Nephron progenitor cell (in vitro differentiated cells): ENCODE data around the gene ADIPOR1.
A peak's percentile ranks its signal among the peaks of the same experiment; 100 is the strongest.

Experiments
- DNase-seq: peaks from one replicate; pipeline ENCODE4 v3.0.0; 2021
- H3K27ac Mint-ChIP-seq: 2 replicates; pipeline ENCODE4 v1.8.0; 2021; ENCODE audit warnings: mild to moderate bottlenecking, moderate library complexity, mixed read lengths
- H3K27me3 Mint-ChIP-seq: 2 replicates; pipeline ENCODE4 v1.8.0; 2021; ENCODE audit warnings: mild to moderate bottlenecking, low read depth, mixed read lengths; ENCODE audit not compliant: poor library complexity
- H3K36me3 Mint-ChIP-seq: 2 replicates; pipeline ENCODE4 v1.8.0; 2021; ENCODE audit warnings: low read depth, mixed read lengths
- H3K4me1 Mint-ChIP-seq: 2 replicates; pipeline ENCODE4 v1.8.0; 2021; ENCODE audit warnings: mixed read lengths
- H3K4me3 Mint-ChIP-seq: 2 replicates; pipeline ENCODE4 v1.8.0; 2021; ENCODE audit warnings: mild to moderate bottlenecking, moderate library complexity, mixed read lengths
- H3K9me3 Mint-ChIP-seq: 2 replicates; pipeline ENCODE4 v1.8.0; 2021; ENCODE audit warnings: mild to moderate bottlenecking, moderate library complexity, mixed read lengths
- TF ChIP-seq, protein P1 (sequence below): fragments of 200-600 bp; sonication (generic); IDR thresholded peaks from 2 replicates; pipeline ENCODE4 v1.5.0; 2021; ENCODE audit warnings: antibody characterized with exemption

The ADIPOR1 gene

DNA sequence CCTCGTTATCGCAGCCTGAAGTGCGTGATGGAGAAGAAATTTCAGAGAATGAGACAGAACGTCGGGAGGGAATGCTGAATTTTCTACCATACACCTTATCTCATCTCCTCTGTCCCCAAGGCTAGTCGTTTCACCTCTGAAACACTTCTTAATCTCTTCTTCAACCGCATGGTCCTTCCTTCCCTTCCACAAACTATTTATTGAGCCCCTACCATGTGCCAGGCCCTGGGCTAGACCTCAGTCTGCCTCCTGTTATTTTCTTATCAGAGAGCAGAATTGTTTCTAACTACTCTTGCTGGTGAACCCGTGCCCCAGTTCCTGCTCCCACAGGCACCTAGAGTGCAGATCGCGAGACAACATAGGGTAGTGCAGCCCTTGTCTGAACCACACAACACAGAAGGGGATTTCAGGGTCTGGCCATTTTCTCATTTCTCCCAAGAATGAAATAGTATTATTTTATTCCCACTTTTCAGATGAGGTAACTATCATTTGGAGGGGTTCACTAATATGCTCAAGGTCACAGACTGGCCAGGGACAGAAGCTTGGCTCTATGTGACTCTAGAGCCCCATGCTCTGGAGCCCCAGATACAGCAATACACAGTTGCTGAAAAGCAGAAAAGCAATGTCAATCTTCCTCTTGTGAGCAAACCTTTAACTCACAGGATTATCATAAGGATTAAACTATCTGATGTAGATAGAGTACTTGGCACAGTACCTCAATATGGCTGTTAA is 598 bp upstream of the ADIPOR1 start:
- H3K9me3 Mint-ChIP-seq: no peaks in the 10 kb centered on the region
- peak overlapping the region; percentile 93 for H3K4me3 Mint-ChIP-seq
- H3K27me3 Mint-ChIP-seq: peaks cover 6% of the 10 kb centered on the region
- H3K36me3 Mint-ChIP-seq: peaks cover 5% of the 10 kb centered on the region
- H3K27ac Mint-ChIP-seq: no peak overlapping the region
- no peak for DNase-seq
- TF ChIP-seq, protein P1, sequence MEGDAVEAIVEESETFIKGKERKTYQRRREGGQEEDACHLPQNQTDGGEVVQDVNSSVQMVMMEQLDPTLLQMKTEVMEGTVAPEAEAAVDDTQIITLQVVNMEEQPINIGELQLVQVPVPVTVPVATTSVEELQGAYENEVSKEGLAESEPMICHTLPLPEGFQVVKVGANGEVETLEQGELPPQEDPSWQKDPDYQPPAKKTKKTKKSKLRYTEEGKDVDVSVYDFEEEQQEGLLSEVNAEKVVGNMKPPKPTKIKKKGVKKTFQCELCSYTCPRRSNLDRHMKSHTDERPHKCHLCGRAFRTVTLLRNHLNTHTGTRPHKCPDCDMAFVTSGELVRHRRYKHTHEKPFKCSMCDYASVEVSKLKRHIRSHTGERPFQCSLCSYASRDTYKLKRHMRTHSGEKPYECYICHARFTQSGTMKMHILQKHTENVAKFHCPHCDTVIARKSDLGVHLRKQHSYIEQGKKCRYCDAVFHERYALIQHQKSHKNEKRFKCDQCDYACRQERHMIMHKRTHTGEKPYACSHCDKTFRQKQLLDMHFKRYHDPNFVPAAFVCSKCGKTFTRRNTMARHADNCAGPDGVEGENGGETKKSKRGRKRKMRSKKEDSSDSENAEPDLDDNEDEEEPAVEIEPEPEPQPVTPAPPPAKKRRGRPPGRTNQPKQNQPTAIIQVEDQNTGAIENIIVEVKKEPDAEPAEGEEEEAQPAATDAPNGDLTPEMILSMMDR: no peak
- peaks cover 33% of the 10 kb centered on the region for H3K4me1 Mint-ChIP-seq

DNA sequence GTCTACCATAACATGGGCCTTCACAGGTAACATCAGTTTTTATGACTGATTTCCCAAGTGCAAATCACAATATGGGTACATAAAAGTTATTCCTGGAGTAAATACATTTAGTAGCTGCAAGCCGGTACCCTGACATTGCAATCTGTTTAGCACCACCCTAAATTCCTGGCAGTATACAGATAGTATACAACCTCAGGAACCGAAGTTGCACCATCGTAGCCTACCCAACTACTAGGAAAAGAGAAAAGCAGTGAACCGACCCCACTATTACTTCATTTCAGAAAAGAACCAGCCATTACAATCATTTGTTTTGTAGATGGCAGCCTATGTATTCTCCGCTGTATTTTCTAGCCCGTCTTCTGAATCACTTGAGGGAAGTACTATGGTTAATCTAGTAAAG is 1.1 kb downstream of the ADIPOR1 start:
- Mint-ChIP-seq H3K36me3 (no peaks in the 10 kb centered on the region), H3K4me3 (peak overlapping the region; percentile 93), H3K27me3 (peaks cover 6% of the 10 kb centered on the region), H3K27ac (no peak overlapping the region), H3K4me1 (peaks cover 33% of the 10 kb centered on the region), H3K9me3 (no peaks in the 10 kb centered on the region)
- TF ChIP-seq, protein P1: no peak
- no peak for DNase-seq

DNA sequence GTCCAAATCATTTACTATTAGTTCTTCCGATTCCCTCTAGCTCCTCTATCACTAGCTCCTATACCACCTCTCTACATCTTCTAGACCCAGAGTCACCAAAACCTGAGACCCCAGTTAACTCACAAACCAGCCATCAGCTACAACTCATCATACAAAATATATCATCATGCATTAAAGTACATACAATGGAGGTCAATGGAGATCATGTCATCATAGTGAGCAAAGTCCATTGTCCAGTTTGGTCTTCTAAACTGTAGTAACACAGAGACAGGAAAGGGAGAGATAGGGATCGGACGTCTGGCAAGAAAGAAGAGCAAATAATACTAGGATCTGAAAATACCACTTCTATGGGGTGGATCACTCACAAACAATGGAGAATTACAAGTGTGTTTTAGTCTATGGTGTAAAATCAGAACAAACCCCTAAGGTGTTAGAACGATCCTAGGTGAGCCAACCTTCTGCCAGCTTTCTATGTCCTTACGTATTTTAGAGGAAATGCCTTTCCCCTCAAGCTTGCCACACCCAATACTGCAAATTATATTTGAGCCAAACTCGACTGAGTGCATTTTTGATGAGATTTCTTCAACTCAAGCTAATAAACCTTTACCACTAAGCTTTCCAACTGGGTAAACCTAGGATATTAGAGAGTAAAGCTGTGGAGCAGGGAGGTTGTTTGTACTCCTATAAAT is 3.9 kb downstream of the ADIPOR1 start:
- no peak overlapping the region for H3K27ac Mint-ChIP-seq
- no peak overlapping the region for H3K4me3 Mint-ChIP-seq
- H3K4me1 Mint-ChIP-seq: peaks cover 26% of the 10 kb centered on the region

DNA sequence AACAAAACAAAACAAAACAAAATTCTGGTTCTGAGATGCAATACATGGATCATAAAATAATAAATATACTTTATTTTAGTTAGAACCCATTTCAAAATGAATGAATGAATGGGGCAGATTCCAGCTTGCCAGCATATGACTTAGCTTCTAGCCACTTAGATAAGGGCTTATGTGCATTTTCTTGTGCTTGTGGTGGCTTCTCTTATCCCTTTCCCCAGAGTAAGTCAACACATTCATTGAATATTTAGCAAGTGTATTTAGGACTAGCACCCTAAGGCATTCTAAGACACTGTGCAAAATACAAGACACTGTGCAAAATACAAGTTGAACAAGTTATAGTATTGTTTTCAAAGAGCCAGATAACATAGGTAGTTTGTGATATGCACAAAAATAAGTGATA is 4.7 kb downstream of the ADIPOR1 start:
- no peaks in the 10 kb centered on the region for H3K27me3 Mint-ChIP-seq
- no peaks in the 10 kb centered on the region for H3K9me3 Mint-ChIP-seq
- H3K27ac Mint-ChIP-seq: no peak overlapping the region
- peaks cover 12% of the 10 kb centered on the region for H3K36me3 Mint-ChIP-seq
- TF ChIP-seq, protein P1: no peak
- DNase-seq: no peak
- no peak overlapping the region for H3K4me3 Mint-ChIP-seq
- peaks cover 18% of the 10 kb centered on the region for H3K4me1 Mint-ChIP-seq

More for the DNA sequence above, 3.9 kb downstream of the ADIPOR1 start:
- no peak for DNase-seq
- peaks cover 10% of the 10 kb centered on the region for H3K36me3 Mint-ChIP-seq
- no peaks in the 10 kb centered on the region for H3K9me3 Mint-ChIP-seq
- H3K27me3 Mint-ChIP-seq: no peaks in the 10 kb centered on the region
- TF ChIP-seq, protein P1: no peak

DNA sequence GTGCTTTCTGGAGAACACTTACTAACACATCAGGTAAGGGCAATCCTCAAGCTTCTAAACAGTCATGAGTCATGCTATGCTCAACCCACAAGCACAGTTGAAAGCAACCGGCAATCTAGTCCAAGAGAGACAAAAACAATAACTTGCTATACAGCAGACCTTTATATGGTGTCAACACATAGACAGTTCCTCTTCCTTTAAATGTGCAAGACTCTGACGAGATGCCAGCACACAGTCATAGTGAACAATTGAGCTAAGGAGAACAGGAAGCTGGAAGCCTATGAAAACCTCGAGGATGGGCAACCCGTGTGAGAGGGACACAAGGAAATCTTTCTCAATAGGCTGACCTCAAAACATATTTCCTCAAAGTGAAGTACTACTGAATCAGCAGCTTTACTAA is 5.3 kb downstream of the ADIPOR1 start:
- Mint-ChIP-seq H3K36me3 (peaks cover 18% of the 10 kb centered on the region), H3K4me3 (no peak overlapping the region), H3K27me3 (no peaks in the 10 kb centered on the region), H3K9me3 (no peaks in the 10 kb centered on the region), H3K4me1 (peaks cover 17% of the 10 kb centered on the region), H3K27ac (no peak overlapping the region)
- TF ChIP-seq, protein P1: no peak
- no peak for DNase-seq
